Measurements from ENCODE around the gene EPPIN. TPM values are rescaled to one million over a fixed set of nuclear protein-coding genes. Genes with fewer than 3 reads are reported as not detected.

The EPPIN gene
- total RNA-seq, 2 experiments from 2014 or later = not detected

Other genes starting within 250 kb of the EPPIN start
- not detected for gene RBPJL, start 240.6 kb downstream of the EPPIN start, total RNA-seq
- gene MATN4, start 239.1 kb downstream of the EPPIN start, total RNA-seq = under 1 TPM; 0.14 to 0.30 TPM
- 1 to 10 TPM; 7.0 to 7.1 TPM for gene SDC4, start 199.0 kb downstream of the EPPIN start, total RNA-seq
- 10 to 100 TPM; 34.9 to 38.6 TPM for gene SYS1, start 184.2 kb downstream of the EPPIN start, total RNA-seq
- gene TP53TG5, start 169.1 kb downstream of the EPPIN start, total RNA-seq = not detected
- 10 to 100 TPM; 21.1 TPM for gene DBNDD2, start 139.1 kb downstream of the EPPIN start, total RNA-seq
- 10 to 100 TPM; 64.9 to 72.7 TPM for gene PIGT, start 131.3 kb downstream of the EPPIN start, total RNA-seq
- gene WFDC2, start 77.6 kb downstream of the EPPIN start, total RNA-seq = not detected
- not detected for gene SPINT3, start 31.8 kb downstream of the EPPIN start, total RNA-seq
- not detected for gene WFDC6, start 7.9 kb downstream of the EPPIN start, total RNA-seq
- gene WFDC8, start 31.9 kb upstream of the EPPIN start, total RNA-seq = not detected
- not detected for gene WFDC10A, start 82.3 kb upstream of the EPPIN start, total RNA-seq
- not detected for gene WFDC9, start 83.9 kb upstream of the EPPIN start, total RNA-seq
- gene WFDC11, start 122.8 kb upstream of the EPPIN start, total RNA-seq = not detected
- gene WFDC13, start 154.6 kb upstream of the EPPIN start, total RNA-seq = not detected
- not detected for gene WFDC10B, start 157.6 kb upstream of the EPPIN start, total RNA-seq
- gene SPINT4, start 174.9 kb upstream of the EPPIN start, total RNA-seq = not detected
- gene WFDC3, start 244.5 kb upstream of the EPPIN start, total RNA-seq = not detected
- gene DNTTIP1, start 244.6 kb upstream of the EPPIN start, total RNA-seq = 10 to 100 TPM; 29.0 to 30.9 TPM